ENCODE results near the gene TPD52L2.
A peak's percentile ranks its signal among the peaks of the same experiment; 100 is the strongest.

Gene TPD52L2

GRCh38 chr20:63889241-63890200 lies 24.5 kb downstream of the TPD52L2 start:
- no peak for TF ChIP-seq ZNF274 (IDR thresholded peaks at IDR 0.05; ENCODE audit: low read depth, low read length)
- no peak overlapping the region for H3K4me3 ChIP-seq (ENCODE audit: low read length)

- no peak overlapping the region for H3K4me3 ChIP-seq (ENCODE audit: low read length)
- TF ChIP-seq ZNF274 (IDR thresholded peaks at IDR 0.05; ENCODE audit: low read depth, low read length): no peak
These were observed 25.1 kb downstream of the TPD52L2 start for GRCh38 chr20:63890201-63890576.

- no peak for TF ChIP-seq ZNF274 (IDR thresholded peaks at IDR 0.05; ENCODE audit: low read depth, low read length)
- no peak overlapping the region for H3K4me3 ChIP-seq (ENCODE audit: low read length)
These were observed 25.5 kb downstream of the TPD52L2 start for GRCh38 chr20:63890616-63891015.

- no peak overlapping the region for H3K4me3 ChIP-seq (ENCODE audit: low read length)
- no peak for TF ChIP-seq ZNF274 (IDR thresholded peaks at IDR 0.05; ENCODE audit: low read depth, low read length)
These were observed 26.3 kb downstream of the TPD52L2 start for GRCh38 chr20:63891061-63892002.

- no peak overlapping the region for H3K4me3 ChIP-seq (ENCODE audit: low read length)
- TF ChIP-seq ZNF274 (IDR thresholded peaks at IDR 0.05; ENCODE audit: low read depth, low read length): no peak
These were observed 27.3 kb downstream of the TPD52L2 start for GRCh38 chr20:63892402-63892801.

- H3K4me3 ChIP-seq (ENCODE audit: low read length): no peak overlapping the region
- TF ChIP-seq ZNF274 (IDR thresholded peaks at IDR 0.05; ENCODE audit: low read depth, low read length): no peak
These were observed 28.9 kb downstream of the TPD52L2 start for GRCh38 chr20:63893999-63894357.

GRCh38 chr20:63894358-63895201 lies 29.5 kb downstream of the TPD52L2 start, which contains the start of gene DNAJC5:
DNAJC5 (plus strand) TSS chr20:63895126; CDS start chr20:63928346, 33,220 bp downstream.
- TF ChIP-seq ZNF274 (IDR thresholded peaks at IDR 0.05; ENCODE audit: low read depth, low read length): no peak
- H3K4me3 ChIP-seq (ENCODE audit: low read length): peak within 1 kb of the TSS; percentile 69

GRCh38 chr20:63895202-63895951 lies 30.3 kb downstream of the TPD52L2 start:
- H3K4me3 ChIP-seq (ENCODE audit: low read length): peak overlapping the region; percentile 57
- TF ChIP-seq ZNF274 (IDR thresholded peaks at IDR 0.05; ENCODE audit: low read depth, low read length): no peak

- TF ChIP-seq ZNF274 (IDR thresholded peaks at IDR 0.05; ENCODE audit: low read depth, low read length): no peak
- H3K4me3 ChIP-seq (ENCODE audit: low read length): peak overlapping the region; percentile 57
These were observed 30.8 kb downstream of the TPD52L2 start for GRCh38 chr20:63895952-63896263.

GRCh38 chr20:63896264-63897105 lies 31.4 kb downstream of the TPD52L2 start:
- no peak for TF ChIP-seq ZNF274 (IDR thresholded peaks at IDR 0.05; ENCODE audit: low read depth, low read length)

GRCh38 chr20:63897978-63898561 lies 33.0 kb downstream of the TPD52L2 start:
- no peak for TF ChIP-seq ZNF274 (IDR thresholded peaks at IDR 0.05; ENCODE audit: low read depth, low read length)
- H3K4me3 ChIP-seq (ENCODE audit: low read length): no peak overlapping the region

More at GRCh38 chr20:63896264-63897105, 31.4 kb downstream of the TPD52L2 start:
- peak overlapping the region; percentile 57 for H3K4me3 ChIP-seq (ENCODE audit: low read length)

Measured in GM08714 (cell line).